ENCODE measurements around the gene PRRC2A. TPM values are rescaled to one million over a fixed set of nuclear protein-coding genes. Genes with fewer than 3 reads are reported as not detected.

Gene PRRC2A
- total RNA-seq, 1 donor from 2014 or later, result 290 TPM

- Mint-ChIP-seq H3K4me3 (no peak overlapping the region), H3K9me3 (no peaks in the 10 kb centered on the region), H3K4me1 (peaks cover 13% of the 10 kb centered on the region), H3K27me3 (ENCODE audit: low read depth) (no peaks in the 10 kb centered on the region), H3K36me3 (peaks cover 28% of the 10 kb centered on the region), H3K27ac (no peak overlapping the region)
- DNase-seq (ENCODE audit: low spot score in 2 of 2, unreplicated experiment in 2 of 2), result no peak
- no peak for TF ChIP-seq CTCF (IDR thresholded peaks at IDR 0.05; ENCODE audit: unreplicated experiment)
Observed at GRCh38 chr6:31687321-31687720, 66.8 kb downstream of the PRRC2A start.

Small RNA genes within 50 kb of the gene (microRNA-seq; reads per million reads assigned to microRNA genes)
- 3.2 reads per million, percentile 6 among the genes with 10 or more reads in this experiment for gene MIR6832

Other genes with a start within 250 kb of the PRRC2A start
- gene MICA, start 217.1 kb upstream of the PRRC2A start, total RNA-seq, result 14.1 to 16.1 TPM (median 15.5 TPM) in 3 replicates
- 0.31 TPM in 1 of 3 replicates, not detected in the others for gene MICB, start 122.6 kb upstream of the PRRC2A start, total RNA-seq
- gene MCCD1, start 91.8 kb upstream of the PRRC2A start, total RNA-seq, result not detected in 3 replicates
- 635 to 649 TPM (median 647 TPM) in 3 replicates for gene DDX39B, start 78.7 kb upstream of the PRRC2A start, total RNA-seq
- gene ATP6V1G2, start 74.1 kb upstream of the PRRC2A start, total RNA-seq, result 2.2 to 2.7 TPM (median 2.5 TPM) in 3 replicates
- gene NFKBIL1, start 73.1 kb upstream of the PRRC2A start, total RNA-seq, result 27.7 to 28.2 TPM (median 28.1 TPM) in 3 replicates
- 0.16 to 0.18 TPM in 2 of 3 replicates, not detected in the other for gene LTA, start 48.4 kb upstream of the PRRC2A start, total RNA-seq
- 0.52 to 0.60 TPM (median 0.60 TPM) in 3 replicates for gene TNF, start 45.1 kb upstream of the PRRC2A start, total RNA-seq
- gene LTB, start 38.3 kb upstream of the PRRC2A start, total RNA-seq, result 0.32 TPM in 1 of 3 replicates, not detected in the others
- gene LST1, start 34.4 kb upstream of the PRRC2A start, total RNA-seq, result 0.60 to 0.77 TPM in 2 of 3 replicates, not detected in the other
- not detected in 3 replicates for gene NCR3, start 27.7 kb upstream of the PRRC2A start, total RNA-seq
- gene AIF1, start 5.5 kb upstream of the PRRC2A start, total RNA-seq, result 5.1 to 6.0 TPM (median 5.1 TPM) in 3 replicates
- 327 to 338 TPM (median 338 TPM) in 3 replicates for gene BAG6, start 31.9 kb downstream of the PRRC2A start, total RNA-seq
- 2.4 to 3.4 TPM (median 3.1 TPM) in 3 replicates for gene APOM, start 35.2 kb downstream of the PRRC2A start, total RNA-seq
- 19.0 to 19.3 TPM (median 19.2 TPM) in 3 replicates for gene C6orf47, start 40.1 kb downstream of the PRRC2A start, total RNA-seq
- gene GPANK1, start 44.3 kb downstream of the PRRC2A start, total RNA-seq, result 12.7 to 14.8 TPM (median 14.3 TPM) in 3 replicates
- 155 to 157 TPM (median 157 TPM) in 3 replicates for gene CSNK2B, start 45.4 kb downstream of the PRRC2A start, total RNA-seq
- gene LY6G5B, start 49.3 kb downstream of the PRRC2A start, total RNA-seq, result 34.2 to 37.5 TPM (median 36.5 TPM) in 3 replicates
- 1.5 to 2.3 TPM (median 2.3 TPM) in 3 replicates for gene LY6G5C, start 60.4 kb downstream of the PRRC2A start, total RNA-seq
- 54.1 to 55.4 TPM (median 54.6 TPM) in 3 replicates for gene ABHD16A, start 82.6 kb downstream of the PRRC2A start, total RNA-seq
- gene LY6G6F, start 86.2 kb downstream of the PRRC2A start, total RNA-seq, result not detected in 3 replicates
- 0.67 to 1.8 TPM (median 0.82 TPM) in 3 replicates for gene LY6G6D, start 94.6 kb downstream of the PRRC2A start, total RNA-seq
- gene LY6G6C, start 101.0 kb downstream of the PRRC2A start, total RNA-seq, result 0.89 to 1.4 TPM (median 1.3 TPM) in 3 replicates
- 0.16 to 0.33 TPM (median 0.25 TPM) in 3 replicates for gene MPIG6B, start 102.7 kb downstream of the PRRC2A start, total RNA-seq
- 142 to 144 TPM (median 143 TPM) in 3 replicates for gene DDAH2, start 108.6 kb downstream of the PRRC2A start, total RNA-seq
- gene CLIC1, start 115.8 kb downstream of the PRRC2A start, total RNA-seq, result 133 to 139 TPM (median 136 TPM) in 3 replicates
- gene MSH5, start 119.3 kb downstream of the PRRC2A start, total RNA-seq, result 38.6 to 48.2 TPM (median 42.9 TPM) in 3 replicates
- gene SAPCD1, start 141.9 kb downstream of the PRRC2A start, total RNA-seq, result 8.7 to 12.8 TPM (median 11.6 TPM) in 3 replicates
- 1.5 to 1.8 TPM (median 1.6 TPM) in 3 replicates for gene VWA7, start 156.6 kb downstream of the PRRC2A start, total RNA-seq
- 82.8 to 90.4 TPM (median 83.8 TPM) in 3 replicates for gene VARS1, start 175.0 kb downstream of the PRRC2A start, total RNA-seq
- 55.8 to 58.2 TPM (median 57.0 TPM) in 3 replicates for gene LSM2, start 186.3 kb downstream of the PRRC2A start, total RNA-seq
- 1.7 to 2.2 TPM (median 2.1 TPM) in 3 replicates for gene HSPA1L, start 194.6 kb downstream of the PRRC2A start, total RNA-seq
- 61.3 to 70.1 TPM (median 61.7 TPM) in 3 replicates for gene HSPA1A, start 194.8 kb downstream of the PRRC2A start, total RNA-seq
- 105 to 109 TPM (median 108 TPM) in 3 replicates for gene HSPA1B, start 207.0 kb downstream of the PRRC2A start, total RNA-seq
- 23.2 to 24.7 TPM (median 24.4 TPM) in 3 replicates for gene NEU1, start 242.1 kb downstream of the PRRC2A start, total RNA-seq